ENCODE measurements around the gene TOMM22.

Gene TOMM22

GRCh38 chr22:38715852-38716251, 34.1 kb downstream of the TOMM22 start:
- Histone ChIP-seq H3K4me3 (no peak overlapping the region), H3K9ac (ENCODE audit: insufficient read length) (no peak overlapping the region), H3K36me3 (ENCODE audit: insufficient read depth, low read length) (peaks cover 41% of the 10 kb centered on the region), H3K9me3 (ENCODE audit: low read depth, low read length) (no peaks in the 10 kb centered on the region), H3K27ac (no peak overlapping the region)
- no peak for DNase-seq (ENCODE audit: low read depth, low spot score)
- TF ChIP-seq EZH2 (IDR thresholded peaks at IDR 0.05) (no peak), FOXP2 (optimal IDR thresholded peaks at IDR 0.05; ENCODE audit: control extremely low read depth, extremely low read length, insufficient read depth) (no peak)

GRCh38 chr22:38716271-38716670, 34.5 kb downstream of the TOMM22 start:
- H3K9ac ChIP-seq (ENCODE audit: insufficient read length) = no peak overlapping the region

DNA sequence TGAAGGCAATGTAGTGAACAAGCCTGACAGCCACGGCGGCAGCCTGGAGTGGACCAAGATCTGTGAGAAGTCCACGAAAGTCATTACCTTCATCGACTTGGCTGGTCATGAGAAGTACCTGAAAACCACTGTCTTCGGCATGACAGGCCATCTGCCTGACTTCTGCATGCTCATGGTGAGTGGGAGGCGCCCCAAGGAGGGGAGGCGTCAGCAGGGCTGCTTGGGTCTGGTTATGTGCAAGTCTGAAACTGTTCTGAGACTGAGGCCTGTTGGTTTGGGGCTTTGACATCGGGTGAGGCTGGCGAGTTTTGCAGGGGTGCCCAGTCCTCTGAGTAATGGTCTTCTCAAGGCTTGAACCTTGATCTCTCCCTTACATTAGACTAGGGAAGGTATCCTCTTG, 35.1 kb downstream of the TOMM22 start:
- H3K4me3 ChIP-seq = no peak overlapping the region
- TF ChIP-seq FOXP2 (optimal IDR thresholded peaks at IDR 0.05; ENCODE audit: control extremely low read depth, extremely low read length, insufficient read depth) (no peak), POLR2AphosphoS5 (IDR thresholded peaks at IDR 0.05; ENCODE audit: borderline replicate concordance, low read depth, low read length) (no peak), EZH2 (IDR thresholded peaks at IDR 0.05) (no peak)
- H3K9me3 ChIP-seq (ENCODE audit: low read depth, low read length) = no peaks in the 10 kb centered on the region
- peaks cover 44% of the 10 kb centered on the region for H3K36me3 ChIP-seq (ENCODE audit: insufficient read depth, low read length)
- H3K9ac ChIP-seq (ENCODE audit: insufficient read length) = no peak overlapping the region
- DNase-seq (ENCODE audit: low read depth, low spot score) = no peak
- H3K27ac ChIP-seq = no peak overlapping the region

More at GRCh38 chr22:38716271-38716670, 34.5 kb downstream of the TOMM22 start:
- Histone ChIP-seq H3K36me3 (ENCODE audit: insufficient read depth, low read length) (peaks cover 40% of the 10 kb centered on the region), H3K4me3 (no peak overlapping the region), H3K27ac (no peak overlapping the region), H3K9me3 (ENCODE audit: low read depth, low read length) (no peaks in the 10 kb centered on the region)
- TF ChIP-seq FOXP2 (optimal IDR thresholded peaks at IDR 0.05; ENCODE audit: control extremely low read depth, extremely low read length, insufficient read depth) (no peak), POLR2AphosphoS5 (IDR thresholded peaks at IDR 0.05; ENCODE audit: borderline replicate concordance, low read depth, low read length) (no peak), EZH2 (IDR thresholded peaks at IDR 0.05) (no peak)
- DNase-seq (ENCODE audit: low read depth, low spot score) = no peak

GRCh38 chr22:38717244-38717643, 35.5 kb downstream of the TOMM22 start:
- no peak for TF ChIP-seq EZH2 (IDR thresholded peaks at IDR 0.05)
- Histone ChIP-seq H3K36me3 (ENCODE audit: insufficient read depth, low read length) (peaks cover 48% of the 10 kb centered on the region), H3K9me3 (ENCODE audit: low read depth, low read length) (no peaks in the 10 kb centered on the region), H3K4me3 (no peak overlapping the region), H3K9ac (ENCODE audit: insufficient read length) (no peak overlapping the region), H3K27ac (peak overlapping the region; percentile 34; the same call in 1 of the 2 replicates)
- no peak for DNase-seq (ENCODE audit: low read depth, low spot score)

DNA sequence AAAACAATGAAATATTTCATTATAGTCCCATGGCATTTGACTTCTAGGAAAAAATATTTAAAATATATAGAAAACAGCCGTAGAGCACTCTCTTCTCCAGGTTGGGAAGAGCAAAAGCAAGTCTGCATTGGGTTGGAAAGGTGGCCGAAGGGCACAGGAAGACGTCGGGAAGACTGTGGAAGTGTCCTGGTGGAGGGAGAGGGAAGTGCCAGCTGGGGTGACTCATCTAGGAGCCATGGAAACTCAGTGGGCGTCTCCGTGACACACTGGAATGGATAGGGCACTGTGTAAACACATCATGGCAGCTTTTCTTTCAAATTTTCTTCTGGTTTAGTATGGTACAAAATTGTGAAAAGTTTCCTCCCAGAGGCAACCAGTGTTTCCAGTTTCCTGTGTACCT, 36.7 kb downstream of the TOMM22 start:
- no peak for DNase-seq (ENCODE audit: low read depth, low spot score)
- H3K9ac ChIP-seq (ENCODE audit: insufficient read length) = no peak overlapping the region
- H3K9me3 ChIP-seq (ENCODE audit: low read depth, low read length) = no peaks in the 10 kb centered on the region
- H3K4me3 ChIP-seq = no peak overlapping the region
- H3K36me3 ChIP-seq (ENCODE audit: insufficient read depth, low read length) = peaks cover 60% of the 10 kb centered on the region
- TF ChIP-seq POLR2AphosphoS5 (IDR thresholded peaks at IDR 0.05; ENCODE audit: borderline replicate concordance, low read depth, low read length) = no peak
- TF ChIP-seq FOXP2 (optimal IDR thresholded peaks at IDR 0.05; ENCODE audit: control extremely low read depth, extremely low read length, insufficient read depth) = no peak
- no peak for TF ChIP-seq EZH2 (IDR thresholded peaks at IDR 0.05)
- H3K27ac ChIP-seq = peak overlapping the region; percentile 34; the same call in 1 of the 2 replicates

DNA sequence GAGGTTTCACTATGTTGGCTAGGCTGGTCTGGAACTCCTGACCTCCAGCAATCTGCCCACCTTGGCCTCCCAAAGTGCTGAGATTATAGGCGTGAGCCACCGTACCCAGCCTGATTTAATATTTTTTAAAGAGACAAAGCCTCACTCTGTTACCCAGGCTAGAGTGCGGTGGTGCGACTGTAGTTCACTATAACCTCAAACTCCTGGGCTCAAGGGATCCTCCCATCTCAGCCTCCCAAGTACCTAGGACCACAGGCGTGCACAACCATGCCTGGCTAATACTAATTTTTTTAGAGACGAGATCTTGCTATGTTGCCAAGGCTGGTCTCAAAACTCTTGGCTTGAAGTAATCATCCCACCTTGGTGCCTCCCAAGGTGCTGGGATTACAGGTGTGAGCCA, 37.4 kb downstream of the TOMM22 start:
- no peak for DNase-seq (ENCODE audit: low read depth, low spot score)
- no peaks in the 10 kb centered on the region for H3K9me3 ChIP-seq (ENCODE audit: low read depth, low read length)
- peaks cover 68% of the 10 kb centered on the region for H3K36me3 ChIP-seq (ENCODE audit: insufficient read depth, low read length)
- TF ChIP-seq POLR2AphosphoS5 (IDR thresholded peaks at IDR 0.05; ENCODE audit: borderline replicate concordance, low read depth, low read length) (no peak), FOXP2 (optimal IDR thresholded peaks at IDR 0.05; ENCODE audit: control extremely low read depth, extremely low read length, insufficient read depth) (no peak), EZH2 (IDR thresholded peaks at IDR 0.05) (no peak)
- no peak overlapping the region for H3K9ac ChIP-seq (ENCODE audit: insufficient read length)
- no peak overlapping the region for H3K27ac ChIP-seq
- H3K4me3 ChIP-seq = no peak overlapping the region

- TF ChIP-seq EZH2 (IDR thresholded peaks at IDR 0.05) = no peak
- TF ChIP-seq FOXP2 (optimal IDR thresholded peaks at IDR 0.05; ENCODE audit: control extremely low read depth, extremely low read length, insufficient read depth) = no peak
- TF ChIP-seq POLR2AphosphoS5 (IDR thresholded peaks at IDR 0.05; ENCODE audit: borderline replicate concordance, low read depth, low read length) = no peak
- Histone ChIP-seq H3K36me3 (ENCODE audit: insufficient read depth, low read length) (peaks cover 79% of the 10 kb centered on the region), H3K9ac (ENCODE audit: insufficient read length) (no peak overlapping the region), H3K27ac (no peak overlapping the region), H3K9me3 (ENCODE audit: low read depth, low read length) (no peaks in the 10 kb centered on the region), H3K4me3 (no peak overlapping the region)
- no peak for DNase-seq (ENCODE audit: low read depth, low spot score)
Measured at GRCh38 chr22:38720350-38720749, 38.6 kb downstream of the TOMM22 start.

GRCh38 chr22:38721551-38721950, 39.8 kb downstream of the TOMM22 start:
- Histone ChIP-seq H3K27ac (no peak overlapping the region), H3K9ac (ENCODE audit: insufficient read length) (no peak overlapping the region), H3K9me3 (ENCODE audit: low read depth, low read length) (no peaks in the 10 kb centered on the region), H3K4me3 (no peak overlapping the region), H3K36me3 (ENCODE audit: insufficient read depth, low read length) (peaks cover 84% of the 10 kb centered on the region)
- DNase-seq (ENCODE audit: low read depth, low spot score) = no peak
- TF ChIP-seq POLR2AphosphoS5 (IDR thresholded peaks at IDR 0.05; ENCODE audit: borderline replicate concordance, low read depth, low read length) = no peak
- TF ChIP-seq EZH2 (IDR thresholded peaks at IDR 0.05) = no peak
- no peak for TF ChIP-seq FOXP2 (optimal IDR thresholded peaks at IDR 0.05; ENCODE audit: control extremely low read depth, extremely low read length, insufficient read depth)

- TF ChIP-seq FOXP2 (optimal IDR thresholded peaks at IDR 0.05; ENCODE audit: control extremely low read depth, extremely low read length, insufficient read depth) = no peak
- TF ChIP-seq POLR2AphosphoS5 (IDR thresholded peaks at IDR 0.05; ENCODE audit: borderline replicate concordance, low read depth, low read length) = no peak
- TF ChIP-seq EZH2 (IDR thresholded peaks at IDR 0.05) = no peak
Measured at GRCh38 chr22:38724176-38724575, 42.4 kb downstream of the TOMM22 start.

More at GRCh38 chr22:38724176-38724575, 42.4 kb downstream of the TOMM22 start:
- peaks cover 90% of the 10 kb centered on the region for H3K36me3 ChIP-seq (ENCODE audit: insufficient read depth, low read length)
- H3K9me3 ChIP-seq (ENCODE audit: low read depth, low read length) = no peaks in the 10 kb centered on the region
- H3K9ac ChIP-seq (ENCODE audit: insufficient read length) = no peak overlapping the region
- no peak for DNase-seq (ENCODE audit: low read depth, low spot score)
- no peak overlapping the region for H3K4me3 ChIP-seq
- no peak overlapping the region for H3K27ac ChIP-seq

All from SK-N-MC (cell line).